Renal cortical epithelial cell (primary cell): ENCODE results near the gene ZNF821. TPM values are rescaled to one million over a fixed set of nuclear protein-coding genes. Genes with fewer than 3 reads are reported as not detected.
A peak's percentile ranks its signal among the peaks of the same experiment; 100 is the strongest.
"Not testable (repeated sequence)": the region's sequence is repeated elsewhere in the genome, so short reads cannot be mapped to it uniquely, and the experiment has no call there.

Experiments
- DNase-seq: peaks from one replicate; pipeline ENCODE4 v3.0.0-alpha.2; 2011; ENCODE audit warnings: low read depth
- total RNA-seq: library from RNA; depleted of rRNA; stranded (reverse); fragments of >200 nt; gene quantifications from 2 replicates; pipeline ENCODE4 v1.2.3, GENCODE V29; 2014

Gene ZNF821
- total RNA-seq, 1 donor from 2014 or later = 7.2 TPM

GRCh38 chr16:71859762-71860521 lies 24.0 kb downstream of the ZNF821 start:
- no peak for DNase-seq

DNA sequence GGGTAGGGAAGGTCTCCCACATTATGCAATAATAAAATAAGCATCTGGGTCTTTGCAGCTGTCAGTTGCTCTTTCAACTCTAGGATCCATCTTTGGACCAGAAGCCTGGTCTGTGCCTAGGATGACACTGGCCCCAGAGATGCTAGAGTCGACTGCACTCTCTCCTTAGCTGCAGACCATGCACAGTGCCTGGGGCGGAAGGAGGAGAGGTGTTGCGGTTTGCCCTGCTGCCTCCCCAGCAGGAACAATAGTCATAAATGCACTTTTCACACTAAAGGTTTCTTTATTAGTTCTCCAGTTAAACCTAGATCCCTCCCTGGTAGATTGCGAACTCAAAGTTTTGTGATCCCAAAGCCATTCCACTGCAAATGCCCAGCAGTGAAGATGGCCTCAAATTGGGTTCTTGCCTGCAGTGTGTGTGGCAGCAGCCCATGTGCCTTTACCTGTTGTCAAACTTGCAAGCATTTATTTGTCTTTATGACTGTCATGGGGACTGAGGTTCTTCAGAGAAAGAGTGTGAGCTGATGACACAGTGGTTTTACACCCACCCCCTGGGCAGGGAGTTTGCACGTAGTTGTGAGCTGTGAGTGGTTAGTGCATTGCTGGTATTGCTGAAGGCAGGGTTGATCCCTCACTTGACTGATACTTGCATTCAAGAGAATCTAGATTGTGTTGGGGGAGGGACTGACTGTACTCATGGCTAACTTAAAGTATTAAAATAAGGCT lies 27.9 kb downstream of the ZNF821 start:
- DNase-seq = no peak

DNA sequence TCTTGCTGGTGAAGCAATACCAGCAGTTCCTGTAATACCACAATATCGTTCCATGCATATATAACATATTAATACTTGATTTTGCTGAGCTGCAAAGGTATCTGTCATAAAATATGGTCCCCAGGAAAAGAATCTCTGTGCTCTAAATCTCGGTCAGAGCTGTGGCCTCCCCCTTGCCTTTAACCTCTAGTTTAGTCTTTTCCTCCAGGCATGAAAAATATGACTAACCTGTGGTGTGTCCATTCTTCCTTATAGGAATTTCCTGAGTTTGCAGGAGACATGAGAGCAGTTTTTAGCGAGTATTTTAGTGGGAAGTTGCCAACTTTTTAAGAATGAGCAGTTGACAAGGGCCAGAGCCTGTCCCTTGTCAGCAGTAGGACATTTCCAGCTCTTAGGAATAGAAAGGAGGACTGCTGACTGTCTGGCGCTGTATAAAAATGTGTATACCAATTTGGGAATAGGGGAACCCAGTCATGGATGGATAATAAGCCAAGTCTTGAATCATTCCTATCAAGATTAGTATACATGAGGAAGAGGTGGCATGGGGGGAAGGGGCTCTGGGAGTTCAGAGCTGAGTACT lies 29.5 kb downstream of the ZNF821 start:
- DNase-seq = peak; percentile 72

DNA sequence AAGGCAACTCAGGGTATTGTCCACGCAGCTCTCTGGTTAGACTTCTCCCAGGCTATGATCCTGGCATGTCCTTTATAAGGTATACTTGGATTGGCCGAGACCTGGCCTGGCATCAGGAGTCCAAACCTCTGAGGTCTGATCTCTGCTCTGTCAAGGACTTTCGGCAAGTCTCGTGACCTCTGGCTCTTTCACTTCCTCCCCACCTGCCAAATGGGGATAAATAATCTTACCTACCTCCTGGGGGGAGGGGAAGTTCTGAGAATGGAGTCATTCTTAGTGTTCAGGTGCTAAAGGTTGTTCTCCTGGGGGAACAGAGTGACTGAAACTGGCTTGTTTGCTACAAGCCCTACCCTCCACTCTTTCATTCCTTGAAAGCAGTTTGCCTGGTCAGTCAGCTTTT lies 30.6 kb downstream of the ZNF821 start:
- DNase-seq = no peak

- DNase-seq = no peak
Observed at GRCh38 chr16:71852561-71852960, 31.4 kb downstream of the ZNF821 start.

DNA sequence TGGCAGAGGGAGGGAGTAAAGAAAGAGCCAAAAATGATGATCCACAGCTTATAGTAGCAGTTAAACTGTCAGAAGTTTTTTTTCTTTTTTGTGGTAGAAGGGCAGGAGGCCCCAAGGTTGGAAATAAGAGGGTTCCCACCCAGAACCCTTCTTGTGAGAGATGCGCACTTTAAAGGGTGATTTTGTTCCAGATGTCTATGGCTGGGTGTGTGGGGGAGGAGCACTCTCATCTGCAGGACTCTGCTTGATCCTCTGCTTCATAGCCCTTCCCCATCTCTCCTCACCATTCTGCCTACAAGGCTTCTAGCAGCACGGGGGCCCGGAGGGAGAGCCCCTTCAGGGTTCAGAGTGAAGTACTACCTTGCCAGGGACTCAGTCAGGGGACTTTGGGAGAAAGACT lies 31.8 kb downstream of the ZNF821 start:
- no peak for DNase-seq

GRCh38 chr16:71851746-71852145 lies 32.2 kb downstream of the ZNF821 start:
- no peak for DNase-seq

GRCh38 chr16:71848622-71849021 lies 35.4 kb downstream of the ZNF821 start:
- DNase-seq = no peak

GRCh38 chr16:71847096-71847495 lies 36.9 kb downstream of the ZNF821 start:
- DNase-seq = no peak

GRCh38 chr16:71846431-71846830 lies 37.6 kb downstream of the ZNF821 start:
- DNase-seq = peak; percentile 22

DNA sequence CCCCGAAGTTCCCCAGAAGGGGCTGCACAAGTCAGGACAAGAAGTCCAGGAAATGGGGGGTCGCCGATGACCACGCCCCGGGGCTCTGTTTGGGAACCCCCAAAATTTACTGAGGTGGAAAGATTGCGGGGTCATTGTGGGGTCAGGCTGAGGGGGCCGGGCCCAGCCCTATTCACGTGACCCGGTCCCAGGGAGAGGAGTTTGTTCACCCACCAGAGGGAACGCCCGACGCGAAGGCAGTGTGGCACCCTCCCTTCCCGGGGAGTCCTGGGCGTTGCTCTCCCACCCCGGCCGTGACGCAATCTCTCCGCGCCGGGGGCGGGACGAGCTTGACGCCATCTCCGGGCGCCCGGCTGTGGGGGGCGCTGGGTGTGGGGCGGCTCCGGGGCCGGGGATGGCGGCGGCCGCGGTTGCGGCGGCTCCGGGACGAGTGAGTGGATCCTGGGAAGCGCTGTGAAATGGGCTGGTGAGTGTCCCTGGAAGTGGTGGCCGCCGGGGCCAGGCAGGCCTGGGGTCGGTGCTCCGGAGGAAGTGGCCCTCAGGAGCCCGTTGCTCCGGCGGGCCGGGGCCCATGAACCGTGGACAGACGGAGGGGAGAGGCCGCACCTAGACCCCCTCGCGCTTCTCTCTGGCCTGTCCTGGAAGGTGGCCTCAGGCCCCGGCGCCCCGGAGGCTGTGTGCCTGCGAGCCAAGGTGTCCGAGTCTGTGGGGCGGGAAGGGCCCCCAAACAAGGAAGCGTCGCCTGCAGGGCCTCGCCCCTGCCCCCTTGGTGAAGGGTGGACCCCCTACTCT lies 38.1 kb downstream of the ZNF821 start, which contains the start of gene ATXN1L:
Gene ATXN1L (plus strand): TSS at position 338 of the 792 bp plus-strand sequence. CDS start 3,765 bp downstream, outside the sequence.
- peak; percentile 70 for DNase-seq

- no peak for DNase-seq
Observed at GRCh38 chr16:71843572-71843971, 40.4 kb downstream of the ZNF821 start.

DNA sequence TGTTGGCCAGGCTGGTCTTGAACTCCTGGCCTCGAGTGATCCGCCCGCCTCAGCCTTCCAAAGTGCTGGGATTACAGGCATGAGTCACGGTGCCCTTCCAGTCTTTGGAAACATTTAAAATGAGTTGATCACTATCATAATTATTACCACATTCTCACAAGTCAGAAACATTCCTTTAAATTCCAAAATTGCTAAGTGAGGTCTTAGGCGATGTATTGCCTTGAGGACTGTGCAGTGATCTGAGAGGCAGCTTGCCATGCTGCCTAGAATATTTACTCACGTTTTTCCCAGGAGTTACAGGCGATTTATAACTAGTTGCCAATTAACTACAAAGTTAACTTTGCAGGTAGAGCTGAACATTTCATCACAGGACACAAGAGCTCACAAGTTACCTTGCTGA lies 43.9 kb downstream of the ZNF821 start:
- peak; percentile 60 for DNase-seq

GRCh38 chr16:71837150-71837549 lies 46.8 kb downstream of the ZNF821 start:
- no peak for DNase-seq

DNA sequence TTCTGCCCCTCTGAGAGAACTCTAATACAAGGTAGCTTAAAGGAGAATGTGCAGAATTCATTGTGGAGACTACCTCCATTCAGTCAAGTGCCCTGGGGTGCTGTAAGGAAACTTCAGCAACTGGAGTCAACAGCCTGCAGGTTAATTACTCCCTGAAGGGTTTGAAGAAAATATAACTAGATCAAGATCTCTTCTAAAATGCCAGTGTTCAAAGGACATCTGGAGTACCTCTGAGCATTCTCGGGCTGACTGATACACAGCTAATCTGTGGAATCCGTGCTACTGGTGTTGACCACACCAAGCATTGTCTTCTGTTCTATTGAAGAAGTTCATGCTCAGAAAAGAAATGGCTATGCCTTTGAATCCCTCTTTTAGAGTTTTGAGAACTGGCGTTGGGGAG lies 49.7 kb downstream of the ZNF821 start:
- peak; percentile 51 for DNase-seq

DNA sequence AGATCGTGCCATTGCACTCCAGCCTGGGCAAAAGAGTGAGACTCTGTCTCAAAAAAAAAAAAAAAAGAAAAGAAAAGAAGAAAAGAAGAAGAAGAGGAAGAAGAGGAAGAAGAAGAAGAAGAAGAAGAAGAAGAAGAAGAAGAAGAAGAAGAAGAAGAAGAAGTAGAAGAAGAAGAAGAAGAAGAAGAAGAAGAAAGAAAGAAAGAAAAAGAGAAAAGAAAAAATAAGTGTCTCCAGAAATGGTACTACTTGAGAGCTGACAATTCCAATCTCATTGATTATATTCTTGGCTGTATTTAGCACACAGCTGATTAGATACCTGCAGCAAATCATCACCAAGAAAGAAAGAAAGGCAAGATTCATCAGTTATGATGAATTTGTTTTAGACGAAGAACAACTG lies 51.9 kb downstream of the ZNF821 start:
- not testable (repeated sequence) for DNase-seq

- not testable (repeated sequence) for DNase-seq
Observed at GRCh38 chr16:71831698-71832097, 52.3 kb downstream of the ZNF821 start.

DNA sequence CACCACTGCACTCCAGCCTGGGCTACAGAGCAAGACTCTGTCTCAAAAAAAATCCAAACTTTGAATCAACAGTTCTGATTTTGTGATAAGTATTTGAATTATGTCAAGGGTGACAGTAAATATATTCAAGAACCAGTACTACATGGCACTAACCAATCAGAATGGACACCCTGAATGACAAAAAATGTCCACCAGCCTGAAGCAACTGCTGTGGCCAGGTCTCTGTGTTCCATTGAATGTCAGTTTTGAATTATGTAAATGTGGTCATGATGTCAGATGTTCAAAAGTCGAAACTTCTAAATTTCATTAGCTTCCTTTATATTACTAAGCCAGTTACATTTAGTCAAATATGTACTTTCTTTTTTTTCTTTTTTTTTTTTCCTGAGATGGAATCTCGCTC lies 53.6 kb downstream of the ZNF821 start:
- DNase-seq = no peak

- no peak for DNase-seq
Observed at GRCh38 chr16:71826533-71827017, 57.4 kb downstream of the ZNF821 start.

GRCh38 chr16:71817155-71817500 lies 66.9 kb downstream of the ZNF821 start:
- DNase-seq = not testable (repeated sequence)

GRCh38 chr16:71811261-71811803 lies 72.7 kb downstream of the ZNF821 start:
- no peak for DNase-seq

DNA sequence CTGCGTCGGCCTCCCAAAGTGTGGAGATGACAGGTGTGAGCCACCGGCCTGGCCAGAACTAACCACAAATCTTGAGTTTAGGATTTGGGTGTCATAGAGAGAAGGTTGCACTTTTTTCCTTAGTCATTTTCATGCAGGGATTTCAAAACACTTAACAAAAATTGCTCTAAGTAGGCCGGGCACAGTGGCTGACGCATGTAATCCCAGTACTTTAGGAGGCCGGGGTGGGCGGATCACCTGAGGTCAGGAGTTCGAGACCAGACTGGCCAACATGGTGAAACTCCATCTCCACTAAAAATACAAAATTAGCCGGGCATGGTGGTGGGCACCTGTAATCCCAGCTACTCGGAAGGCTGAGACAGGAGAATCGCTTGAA lies 73.8 kb downstream of the ZNF821 start:
- not testable (repeated sequence) for DNase-seq
